ENCODE results near the gene MCF2L.
"Not testable (repeated sequence)": the region's sequence is repeated elsewhere in the genome, so short reads cannot be mapped to it uniquely, and the experiment has no call there.

The MCF2L gene

DNA sequence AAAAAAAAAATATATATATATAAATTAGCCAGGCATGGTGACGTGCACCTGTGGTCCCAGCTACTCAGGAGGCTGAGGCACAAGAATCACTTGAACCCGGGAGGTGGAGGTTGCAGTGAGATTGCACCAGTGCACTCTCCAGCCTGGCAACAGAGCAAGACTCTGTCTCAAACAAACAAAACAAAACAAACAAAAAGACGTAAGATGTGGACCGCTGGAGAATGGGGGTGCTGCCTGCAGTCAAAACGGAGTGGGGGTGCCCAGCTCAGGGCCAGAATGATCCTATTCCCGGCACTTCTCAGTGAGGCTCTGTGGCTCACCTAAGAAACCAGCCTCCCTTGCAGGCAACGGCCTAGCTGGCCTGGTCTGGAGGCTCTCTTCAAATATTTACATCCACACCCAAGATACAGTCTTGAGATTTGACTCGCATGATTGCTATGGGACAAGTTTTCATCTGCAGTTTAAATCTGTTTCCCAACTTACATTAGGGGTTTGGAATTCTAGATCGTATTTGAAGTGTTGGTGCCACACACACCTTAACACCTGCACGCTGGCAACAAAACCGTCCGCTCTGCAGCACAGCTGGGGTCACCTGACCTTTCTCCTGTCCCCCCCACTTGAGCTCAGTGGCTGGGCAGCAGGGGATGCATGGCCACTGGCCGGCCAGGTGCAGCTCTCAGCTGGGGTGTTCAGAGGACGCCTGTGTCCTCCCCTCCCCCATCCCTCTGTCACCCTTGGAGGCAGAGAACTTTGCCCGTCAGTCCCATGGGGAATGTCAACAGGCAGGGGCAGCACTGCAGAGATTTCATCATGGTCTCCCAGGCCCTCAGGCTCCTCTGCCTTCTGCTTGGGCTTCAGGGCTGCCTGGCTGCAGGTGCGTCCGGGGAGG lies 136.3 kb downstream of the MCF2L start, which contains the start of gene F7:
Gene F7 (plus strand): TSS at position 760 of the 889 bp plus-strand sequence. CDS start 51 bp downstream, at position 811.
- no peak for FAIRE-seq

DNA sequence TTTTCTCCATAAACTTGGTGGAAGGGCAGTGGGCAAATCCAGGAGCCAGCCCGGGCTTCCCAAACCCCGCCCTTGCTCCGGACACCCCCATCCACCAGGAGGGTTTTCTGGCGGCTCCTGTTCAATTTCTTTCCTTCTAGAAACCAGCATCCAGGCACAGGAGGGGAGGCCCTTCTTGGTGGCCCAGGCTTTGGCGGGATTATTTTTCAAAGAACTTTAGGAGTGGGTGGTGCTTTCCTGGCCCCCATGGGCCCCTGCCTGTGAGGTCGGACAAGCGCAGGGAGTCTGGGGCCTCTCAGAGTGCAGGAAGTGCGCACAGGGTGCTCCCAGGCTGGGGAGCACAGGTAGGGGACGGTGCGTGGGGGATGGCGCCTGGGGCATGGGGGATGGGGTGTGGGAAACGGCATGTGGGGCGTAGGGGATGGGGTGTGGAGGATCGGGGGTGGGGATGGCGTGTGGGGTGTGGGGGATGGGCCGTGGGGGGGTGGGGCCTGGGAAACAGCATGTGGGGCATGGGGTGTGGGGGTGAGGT lies 137.0 kb downstream of the MCF2L start:
- FAIRE-seq: no peak

DNA sequence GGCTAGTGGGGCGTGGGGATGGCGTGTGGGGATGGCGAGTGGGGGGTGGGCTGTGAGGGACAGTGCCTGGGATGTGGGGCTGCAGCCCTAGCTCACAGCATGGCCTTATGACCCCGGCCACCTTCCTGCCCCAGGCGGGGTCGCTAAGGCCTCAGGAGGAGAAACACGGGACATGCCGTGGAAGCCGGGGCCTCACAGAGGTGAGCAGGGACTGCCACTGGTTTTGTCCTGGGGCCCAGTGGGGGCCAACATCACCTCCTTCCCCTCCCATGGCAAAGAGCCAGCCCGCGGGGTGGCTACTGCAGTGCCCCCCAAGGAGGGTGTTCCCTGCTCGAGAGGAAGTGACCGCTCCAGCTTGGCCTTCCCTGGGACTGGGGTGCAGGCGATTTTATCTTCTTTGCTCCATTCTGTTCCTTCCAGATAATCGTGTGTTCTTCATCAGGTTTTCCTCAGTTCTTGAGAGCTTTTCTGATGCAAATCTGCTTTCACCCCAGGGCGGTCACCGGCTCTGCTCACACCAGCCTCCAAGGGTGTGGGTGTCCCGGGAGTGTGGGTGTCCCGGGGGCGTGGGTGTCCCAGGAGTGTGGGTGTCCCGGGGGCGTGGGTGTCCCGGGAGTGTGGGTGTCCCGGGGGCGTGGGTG lies 137.8 kb downstream of the MCF2L start:
- FAIRE-seq: no peak

DNA sequence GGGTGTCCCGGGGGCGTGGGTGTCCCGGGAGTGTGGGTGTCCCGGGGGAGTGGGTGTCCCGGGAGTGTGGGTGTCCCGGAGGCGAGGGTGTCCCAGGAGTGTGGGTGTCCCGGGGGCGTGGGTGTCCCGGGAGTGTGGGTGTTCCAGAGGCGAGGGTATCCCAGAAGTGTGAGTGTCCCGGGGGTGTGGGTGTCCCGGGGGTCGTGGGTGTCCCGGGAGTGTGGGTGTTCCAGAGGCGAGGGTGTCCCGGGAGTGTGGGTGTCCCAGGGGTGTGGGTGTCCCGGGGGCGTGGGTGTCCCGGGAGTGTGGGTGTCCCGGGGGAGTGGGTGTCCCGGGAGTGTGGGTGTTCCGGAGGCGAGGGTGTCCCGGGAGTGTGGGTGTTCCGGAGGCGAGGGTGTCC lies 139.5 kb downstream of the MCF2L start:
- not testable (repeated sequence) for FAIRE-seq

DNA sequence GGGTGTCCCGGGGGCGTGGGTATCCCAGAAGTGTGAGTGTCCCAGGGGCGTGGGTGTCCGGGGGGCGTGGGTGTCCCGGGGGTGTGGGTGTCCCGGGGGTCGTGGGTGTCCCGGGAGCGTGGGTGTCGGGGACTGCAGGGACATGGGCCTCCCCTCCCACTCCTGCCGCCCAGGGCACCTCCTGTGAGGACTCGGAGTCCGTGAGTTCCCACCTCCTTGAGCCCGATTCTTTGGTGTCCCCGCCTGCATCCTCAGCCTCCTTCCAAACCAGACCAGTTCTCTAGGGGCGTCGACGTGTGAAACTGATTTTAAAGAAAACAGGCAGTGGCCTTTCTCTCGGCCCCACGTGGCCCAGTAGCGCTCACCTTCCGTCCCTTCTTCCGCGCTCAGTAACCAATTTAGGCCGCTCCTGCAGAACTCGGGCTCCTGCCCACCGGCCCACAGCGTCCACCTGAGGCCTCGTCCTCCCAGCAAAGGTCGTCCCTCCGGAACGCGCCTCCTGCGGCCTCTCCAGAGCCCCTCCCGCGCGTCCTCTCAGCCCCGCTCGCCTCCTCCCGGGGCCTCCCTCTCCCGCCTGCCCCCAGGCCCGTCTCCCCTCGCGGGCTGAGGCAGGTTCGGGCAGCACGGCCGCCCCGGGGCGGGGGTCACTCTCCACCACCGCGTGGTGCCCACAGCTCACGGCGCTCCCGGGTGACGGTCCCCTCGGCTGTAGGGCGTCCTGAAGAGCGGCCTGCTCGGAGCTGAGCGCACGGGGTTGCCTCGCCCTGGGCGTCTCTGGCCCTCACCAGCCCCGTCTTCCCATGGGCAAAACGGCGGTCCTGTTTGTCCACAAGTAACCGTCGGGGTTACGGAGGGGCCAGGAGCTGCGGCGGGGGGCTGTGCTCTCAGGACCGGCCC lies 140.4 kb downstream of the MCF2L start:
- no peak for FAIRE-seq

DNA sequence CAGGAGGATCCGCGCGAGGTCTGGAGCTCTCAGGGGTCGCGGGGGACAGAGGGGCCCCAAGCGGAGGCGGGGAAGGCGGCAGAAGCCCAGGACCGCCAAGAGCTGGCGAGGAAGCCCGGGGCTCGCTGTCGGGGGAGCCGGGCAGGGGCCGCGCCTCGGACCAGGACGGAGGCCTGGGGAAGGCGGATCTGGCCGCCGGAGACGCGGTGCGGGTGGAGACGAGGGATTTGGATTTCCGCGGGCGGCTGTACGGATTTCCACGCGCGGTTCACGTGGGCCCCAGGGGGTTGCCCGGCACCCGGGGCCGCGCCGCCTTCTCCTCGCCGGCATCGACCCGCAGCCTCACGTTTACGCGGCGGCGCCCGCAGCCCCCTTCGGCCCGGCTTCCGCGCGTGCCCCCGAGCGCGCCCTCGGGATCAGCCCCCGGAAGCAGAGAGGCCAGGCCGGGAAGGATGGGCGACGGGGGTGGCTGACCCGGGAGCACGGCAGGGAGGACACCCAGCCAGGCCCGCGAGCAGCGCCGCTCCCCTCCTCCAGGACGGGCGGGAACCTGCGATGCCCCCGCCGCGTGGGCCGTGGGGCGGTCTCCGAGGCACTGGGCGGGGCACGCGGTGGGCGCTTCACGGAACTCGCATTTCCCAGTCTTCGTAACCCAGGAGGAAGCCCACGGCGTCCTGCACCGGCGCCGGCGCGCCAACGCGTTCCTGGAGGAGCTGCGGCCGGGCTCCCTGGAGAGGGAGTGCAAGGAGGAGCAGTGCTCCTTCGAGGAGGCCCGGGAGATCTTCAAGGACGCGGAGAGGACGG lies 141.2 kb downstream of the MCF2L start:
- FAIRE-seq: no peak

DNA sequence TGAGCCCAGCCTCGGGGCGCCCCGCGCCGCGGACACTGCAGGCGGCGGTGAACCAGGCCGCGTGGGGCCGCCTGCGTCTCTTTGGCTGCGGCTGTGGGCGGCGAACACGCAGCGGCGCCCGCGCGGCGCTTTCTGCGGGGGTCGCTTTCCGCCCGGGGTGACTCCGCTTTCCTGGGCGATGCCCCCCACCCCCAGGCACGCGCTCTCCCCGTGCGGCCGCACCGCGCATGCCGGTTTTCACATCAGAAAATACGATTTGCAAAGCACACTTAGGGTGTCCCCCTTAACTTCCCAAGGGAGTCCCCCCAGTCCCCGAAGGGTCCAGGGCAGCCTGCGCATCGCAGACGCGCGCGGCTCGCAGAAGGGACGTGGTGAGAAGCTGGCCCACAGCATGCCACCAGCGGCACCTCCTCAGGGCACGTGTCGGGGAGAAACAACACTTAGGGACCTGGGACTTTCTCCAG lies 141.9 kb downstream of the MCF2L start:
- no peak for FAIRE-seq

DNA sequence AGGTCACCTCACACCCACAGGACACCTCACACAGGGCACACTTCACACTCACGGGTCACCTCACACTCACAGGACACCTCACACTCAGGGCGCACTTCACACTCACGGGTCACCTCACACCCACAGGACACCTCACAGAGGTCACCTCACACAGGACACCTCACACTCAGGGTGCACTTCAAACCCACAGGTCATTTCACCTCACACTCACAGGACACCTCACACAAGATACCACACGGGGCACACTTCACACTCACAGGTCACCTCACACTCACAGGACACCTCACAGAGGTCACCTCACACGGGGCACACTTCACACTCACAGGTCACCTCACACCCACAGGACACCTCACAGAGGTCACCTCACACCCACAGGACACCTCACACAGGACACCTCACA lies 142.8 kb downstream of the MCF2L start:
- not testable (repeated sequence) for FAIRE-seq

DNA sequence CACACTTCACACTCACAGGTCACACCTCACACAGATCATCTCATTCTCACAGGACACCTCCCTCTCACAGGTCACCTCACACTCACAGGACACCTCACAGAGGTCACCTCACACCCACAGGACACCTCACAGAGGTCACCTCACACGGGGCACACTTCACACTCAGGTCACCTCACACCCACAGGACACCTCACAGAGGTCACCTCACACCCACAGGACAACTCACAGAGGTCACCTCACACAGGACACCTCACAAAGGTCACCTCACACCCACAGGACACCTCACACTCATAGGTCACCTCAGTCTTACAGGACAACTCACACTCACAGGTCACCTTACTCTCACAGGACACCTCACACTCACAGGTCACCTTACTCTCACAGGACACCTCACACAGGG lies 143.5 kb downstream of the MCF2L start:
- FAIRE-seq: not testable (repeated sequence)

DNA sequence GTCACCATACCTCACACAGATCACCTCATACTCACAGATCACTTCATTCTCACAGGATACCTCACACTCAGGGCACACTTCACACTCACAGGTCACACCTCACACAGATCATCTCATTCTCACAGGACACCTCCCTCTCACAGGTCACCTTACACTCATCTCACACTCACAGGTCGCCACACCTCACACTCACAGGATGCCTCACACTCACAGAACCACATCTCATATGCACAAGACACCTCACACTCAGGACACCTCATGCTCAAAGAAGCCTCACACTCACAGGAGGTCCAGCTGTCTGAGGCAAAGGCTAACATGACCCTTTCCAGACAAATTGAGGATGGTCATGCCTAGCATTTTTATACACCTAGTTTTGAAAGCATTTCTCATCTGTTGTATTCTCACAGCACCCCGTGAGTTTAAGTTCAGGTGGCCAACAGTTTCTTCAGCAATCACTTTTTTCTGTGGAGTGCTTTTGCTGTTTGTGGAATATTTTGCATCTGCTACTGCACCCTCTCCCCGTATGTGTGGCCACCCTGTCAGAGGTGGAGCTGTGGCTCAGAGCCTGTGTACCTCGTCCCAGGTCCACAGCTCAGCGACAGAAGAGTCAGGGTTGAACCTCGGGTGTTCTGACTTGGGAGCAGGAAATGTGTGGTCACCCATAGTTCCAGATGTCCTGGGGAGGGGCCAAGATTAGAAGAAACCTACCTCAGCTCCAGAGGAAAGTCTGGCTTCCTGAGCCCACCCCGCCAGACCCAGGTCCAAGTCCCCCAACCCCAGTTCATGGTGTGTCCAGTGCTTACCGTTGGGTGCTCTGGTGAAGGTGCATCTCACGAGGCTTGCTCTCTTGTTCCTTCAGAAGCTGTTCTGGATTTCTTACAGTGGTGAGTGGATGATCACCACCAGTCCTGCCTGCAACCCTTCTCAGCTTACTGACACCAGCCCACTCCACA lies 144.2 kb downstream of the MCF2L start:
- FAIRE-seq: no peak

DNA sequence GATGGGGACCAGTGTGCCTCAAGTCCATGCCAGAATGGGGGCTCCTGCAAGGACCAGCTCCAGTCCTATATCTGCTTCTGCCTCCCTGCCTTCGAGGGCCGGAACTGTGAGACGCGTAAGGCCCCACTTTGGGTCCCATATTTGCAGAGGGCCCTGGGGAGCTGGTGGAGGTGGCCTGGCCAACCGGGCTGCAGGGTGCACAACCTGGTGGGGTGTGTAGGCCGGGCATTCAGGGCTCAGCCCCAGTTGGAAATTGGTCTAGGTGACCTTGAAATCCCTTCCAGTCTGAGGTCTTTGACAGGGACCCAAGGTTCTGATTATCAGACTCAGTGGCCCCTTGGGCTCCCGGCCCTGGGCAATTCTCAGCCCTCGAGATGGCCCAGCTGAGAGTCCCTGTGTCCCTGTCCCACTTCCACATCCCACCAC lies 144.8 kb downstream of the MCF2L start:
- FAIRE-seq: no peak

DNA sequence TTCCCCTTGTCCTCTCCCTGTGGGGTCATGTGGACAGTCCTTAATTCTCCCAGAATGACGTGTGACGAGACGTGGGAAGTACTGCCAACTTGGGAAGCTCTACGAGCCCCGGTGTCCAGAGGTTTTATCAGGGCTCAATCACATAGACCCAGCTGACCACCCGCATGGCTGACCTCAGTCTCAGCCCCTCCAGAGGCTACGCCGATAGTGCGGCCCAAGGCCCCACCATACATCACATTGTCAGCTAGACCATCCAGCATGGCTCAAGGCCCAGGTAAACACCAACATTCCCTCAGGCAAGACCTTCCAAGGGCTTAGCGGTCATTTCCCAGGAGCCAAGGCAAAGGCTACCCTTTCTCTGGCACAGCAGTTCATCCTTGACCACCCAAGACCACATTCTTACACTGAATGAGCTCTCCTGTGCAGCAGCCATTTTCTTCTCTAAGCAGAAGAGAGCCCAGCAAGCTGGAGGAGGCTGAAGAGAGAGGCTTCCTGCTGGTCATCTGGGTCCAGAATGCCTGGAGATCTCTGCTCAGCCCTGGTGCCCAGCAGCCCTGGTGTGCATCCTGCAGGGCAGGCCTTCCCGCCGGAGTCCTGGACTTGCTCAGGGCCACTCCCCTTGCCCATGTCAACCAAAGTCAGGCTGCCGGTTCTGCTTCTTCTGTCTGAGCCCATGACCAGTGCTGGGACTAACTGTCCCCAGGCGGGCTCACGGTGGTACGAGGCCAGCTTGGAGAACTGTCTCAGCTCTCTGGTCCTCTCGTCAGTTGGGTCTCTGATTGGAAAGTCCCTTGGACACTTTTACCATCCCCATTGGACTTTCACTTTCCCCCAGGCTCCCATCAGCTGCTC lies 145.7 kb downstream of the MCF2L start:
- no peak for FAIRE-seq

DNA sequence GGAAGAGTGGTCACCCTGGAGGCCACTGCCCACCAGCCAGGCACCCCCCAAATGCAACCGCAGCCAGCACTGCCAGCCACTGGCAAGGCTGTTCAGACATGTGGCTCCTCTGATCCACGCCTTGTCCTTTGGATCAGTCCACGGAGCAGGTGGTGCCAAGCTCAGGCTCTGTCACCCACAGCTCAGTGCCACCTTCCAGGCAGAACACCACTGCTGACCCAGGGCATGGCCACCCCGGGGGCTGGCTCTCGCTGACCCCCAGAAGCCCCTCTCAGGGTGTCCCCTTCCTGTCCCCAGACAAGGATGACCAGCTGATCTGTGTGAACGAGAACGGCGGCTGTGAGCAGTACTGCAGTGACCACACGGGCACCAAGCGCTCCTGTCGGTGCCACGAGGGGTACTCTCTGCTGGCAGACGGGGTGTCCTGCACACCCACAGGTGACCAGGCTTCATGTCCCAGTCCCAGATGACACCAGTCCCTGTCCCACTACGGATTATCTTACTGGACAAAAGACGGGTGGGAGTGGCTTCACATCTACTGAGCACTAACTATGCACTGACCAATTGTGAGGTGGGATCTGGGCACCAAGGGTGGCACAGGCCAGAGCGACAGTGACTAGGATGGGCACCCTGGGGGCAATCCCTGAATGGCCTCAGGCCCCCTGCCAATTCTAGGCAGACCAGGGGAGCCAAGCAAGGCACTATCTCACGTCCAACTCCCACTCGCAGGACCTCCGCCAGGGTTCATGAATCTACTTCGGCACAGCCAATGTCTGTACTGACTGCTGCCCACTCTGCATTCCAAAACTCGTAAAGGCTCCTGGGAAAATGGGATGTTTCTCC lies 146.6 kb downstream of the MCF2L start:
- FAIRE-seq: no peak

DNA sequence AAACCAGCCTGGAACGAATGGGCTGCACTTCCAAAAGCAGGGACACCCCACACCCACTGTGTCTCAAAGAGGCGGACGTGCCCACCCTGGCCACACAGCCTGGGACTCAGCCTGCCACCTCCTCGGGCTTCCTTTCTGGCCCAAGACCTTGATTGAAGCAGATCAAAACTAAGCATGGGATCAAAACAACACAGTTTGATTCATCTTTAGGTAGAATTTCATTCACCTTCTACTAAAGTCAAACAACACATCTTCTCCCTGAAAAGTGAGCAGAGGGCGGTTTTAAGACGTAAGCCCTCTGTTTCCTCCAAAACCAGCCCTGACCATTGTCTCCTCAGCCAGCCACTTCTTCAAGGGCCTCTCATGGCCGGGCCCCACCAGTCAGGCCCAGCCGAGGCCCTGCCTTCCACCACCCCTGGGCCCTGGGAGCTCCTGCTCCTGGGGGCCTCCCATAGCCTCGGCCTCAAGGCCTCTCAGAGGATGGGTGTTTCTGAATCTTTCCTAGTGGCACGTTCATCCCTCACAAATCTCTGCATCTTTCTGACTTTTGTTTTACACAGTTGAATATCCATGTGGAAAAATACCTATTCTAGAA lies 147.3 kb downstream of the MCF2L start:
- FAIRE-seq: no peak

DNA sequence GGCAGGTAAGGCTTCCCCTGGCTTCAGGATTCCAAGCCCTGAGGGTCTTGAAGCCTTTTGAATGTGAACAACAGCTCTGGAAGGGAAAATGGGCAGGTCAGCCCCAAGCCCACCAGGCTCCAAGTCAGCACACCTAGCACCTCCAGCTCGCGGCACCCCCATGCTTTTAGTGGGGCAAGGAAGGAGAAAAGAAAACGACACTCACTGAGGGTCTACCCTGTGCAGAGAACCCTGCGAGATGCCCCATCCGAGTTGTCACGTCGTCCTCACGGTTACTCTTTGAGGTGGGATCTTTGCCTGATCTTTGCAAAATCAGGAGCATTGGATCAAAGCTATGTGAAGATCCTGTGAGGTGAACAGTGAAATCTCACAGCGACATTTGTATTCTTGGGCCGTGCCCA lies 147.9 kb downstream of the MCF2L start:
- no peak for FAIRE-seq

DNA sequence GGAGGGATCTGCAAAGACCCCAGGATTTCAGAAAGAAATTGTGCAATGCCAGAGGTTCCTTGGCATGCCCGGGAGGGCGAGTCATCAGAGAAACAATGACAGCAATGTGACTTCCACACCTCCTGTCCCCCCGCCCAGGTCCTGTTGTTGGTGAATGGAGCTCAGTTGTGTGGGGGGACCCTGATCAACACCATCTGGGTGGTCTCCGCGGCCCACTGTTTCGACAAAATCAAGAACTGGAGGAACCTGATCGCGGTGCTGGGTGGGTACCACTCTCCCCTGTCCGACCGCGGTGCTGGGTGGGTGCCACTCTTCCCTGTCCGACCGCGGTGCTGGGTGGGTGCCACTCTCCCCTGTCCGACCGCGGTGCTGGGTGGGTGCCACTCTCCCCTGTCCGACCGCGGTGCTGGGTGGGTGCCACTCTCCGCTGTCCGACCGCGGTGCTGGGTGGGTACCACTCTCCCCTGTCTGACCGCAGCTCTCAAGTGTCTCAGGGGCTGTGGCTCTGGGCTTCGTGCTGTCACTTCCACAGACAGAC lies 148.4 kb downstream of the MCF2L start:
- no peak for FAIRE-seq

DNA sequence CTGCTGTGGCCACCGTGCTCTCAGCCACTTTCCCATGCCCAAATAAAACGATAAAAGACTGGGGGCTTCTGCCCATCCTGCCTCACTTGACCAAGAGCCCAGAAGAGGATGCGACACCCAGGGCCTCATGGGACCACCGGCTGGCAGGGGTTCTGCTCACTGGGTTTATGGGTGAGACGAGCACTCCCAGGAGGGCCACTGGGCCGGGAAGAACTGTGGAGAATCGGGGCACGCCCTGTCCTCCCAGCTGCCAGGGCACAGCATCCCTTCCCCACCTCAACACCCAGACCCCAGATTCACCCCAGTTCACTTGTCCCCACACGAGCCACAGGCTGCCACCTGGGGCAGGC lies 148.9 kb downstream of the MCF2L start:
- no peak for FAIRE-seq
